Right hindlimb (tissue), 1 donor: Measurements from ENCODE around the gene FRMPD2.

Source experiments
- DNase-seq: peaks from one replicate; pipeline ENCODE4 v3.0.0-alpha.2; 2018

The FRMPD2 gene

GRCh38 chr10:48274636-48275035 lies at the start of gene FRMPD2:
Gene FRMPD2 (minus strand): TSS chr10:48274696. CDS start chr10:48274567, 129 bp downstream.
- no peak for DNase-seq

- DNase-seq: no peak
These were observed 47.5 kb upstream of the FRMPD2 start for GRCh38 chr10:48322017-48322416.

- no peak for DNase-seq
These were observed 43.0 kb upstream of the FRMPD2 start for GRCh38 chr10:48317321-48317990.

- no peak for DNase-seq
These were observed 41.7 kb upstream of the FRMPD2 start for GRCh38 chr10:48316236-48316635.

- DNase-seq: no peak
These were observed 39.6 kb upstream of the FRMPD2 start for GRCh38 chr10:48314107-48314506.

- DNase-seq: no peak
These were observed 35.3 kb upstream of the FRMPD2 start for GRCh38 chr10:48309711-48310226.

GRCh38 chr10:48307711-48308018 lies 33.2 kb upstream of the FRMPD2 start:
- DNase-seq: no peak

GRCh38 chr10:48306870-48307710 lies 32.6 kb upstream of the FRMPD2 start:
- peak; percentile 81 for DNase-seq

GRCh38 chr10:48306265-48306869 lies 31.9 kb upstream of the FRMPD2 start, which contains the start of gene MAPK8:
Gene MAPK8 (plus strand): TSS chr10:48306677. CDS start chr10:48401661, 94,984 bp downstream.
- DNase-seq: peak; percentile 90

GRCh38 chr10:48305905-48306264 lies 31.4 kb upstream of the FRMPD2 start:
- DNase-seq: no peak

- DNase-seq: no peak
These were observed 28.3 kb upstream of the FRMPD2 start for GRCh38 chr10:48302515-48303476.

- no peak for DNase-seq
These were observed 26.1 kb upstream of the FRMPD2 start for GRCh38 chr10:48300556-48300955.

GRCh38 chr10:48299692-48300091 lies 25.2 kb upstream of the FRMPD2 start:
- DNase-seq: no peak

- DNase-seq: no peak
These were observed 24.6 kb upstream of the FRMPD2 start for GRCh38 chr10:48299066-48299465.

GRCh38 chr10:48296576-48297098 lies 22.1 kb upstream of the FRMPD2 start:
- no peak for DNase-seq

- DNase-seq: no peak
These were observed 19.9 kb upstream of the FRMPD2 start for GRCh38 chr10:48294431-48294830.

- no peak for DNase-seq
These were observed 18.1 kb upstream of the FRMPD2 start for GRCh38 chr10:48292616-48293015.

- no peak for DNase-seq
These were observed 16.7 kb upstream of the FRMPD2 start for GRCh38 chr10:48291190-48291589.

- no peak for DNase-seq
These were observed 15.8 kb upstream of the FRMPD2 start for GRCh38 chr10:48290286-48290685.

- peak; percentile 51 for DNase-seq
These were observed 15.2 kb upstream of the FRMPD2 start for GRCh38 chr10:48289501-48290238.

GRCh38 chr10:48288661-48289060 lies 14.2 kb upstream of the FRMPD2 start:
- DNase-seq: no peak
